SJSA1 (cell line): Measurements from ENCODE around the gene REPIN1. TPM values are rescaled to one million over a fixed set of nuclear protein-coding genes. Genes with fewer than 3 reads are reported as not detected.

Experiments
- DNase-seq, 2 experiments: peaks; one replicate each; pipeline ENCODE4 v3.0.0-alpha.2; 2015 to 2020; ENCODE audit warnings: low spot score in 2 of 2, low read depth in 1 of 2
- H3K27ac ChIP-seq: fragments of 250-450 bp; sonication (Bioruptor Pico); 2 replicates; pipeline ENCODE4 v1.5.1; 2020; ENCODE audit warnings: mild to moderate bottlenecking, moderate library complexity
- H3K27me3 ChIP-seq: fragments of 250-450 bp; sonication (Bioruptor Pico); replicated peaks from 2 replicates; pipeline ENCODE4 v1.5.1; 2020; ENCODE audit warnings: mild to moderate bottlenecking, moderate library complexity
- H3K36me3 ChIP-seq: fragments of 250-450 bp; sonication (Bioruptor Pico); 2 replicates; pipeline ENCODE4 v1.5.1; 2020; ENCODE audit warnings: mild to moderate bottlenecking
- H3K4me1 ChIP-seq: fragments of 250-450 bp; sonication (Bioruptor Pico); replicated peaks from 2 replicates; pipeline ENCODE4 v1.6.1; 2021; ENCODE audit warnings: mild to moderate bottlenecking
- H3K4me3 ChIP-seq: fragments of 250-450 bp; sonication (Bioruptor Pico); 2 replicates; pipeline ENCODE4 v1.5.1; 2020; ENCODE audit warnings: mild to moderate bottlenecking
- H3K9me3 ChIP-seq: fragments of 250-450 bp; sonication (Bioruptor Pico); replicated peaks from 2 replicates; pipeline ENCODE4 v1.5.1; 2020; ENCODE audit warnings: mild to moderate bottlenecking
- total RNA-seq: library from RNA; depleted of rRNA; stranded (reverse); fragments of >200 nt; shearing (Covaris generic); gene quantifications from 2 replicates; pipeline ENCODE4 v1.2.3, GENCODE V29; 2014

Gene REPIN1
- total RNA-seq, 1 experiment from 2014 or later: 62.4 TPM

DNA sequence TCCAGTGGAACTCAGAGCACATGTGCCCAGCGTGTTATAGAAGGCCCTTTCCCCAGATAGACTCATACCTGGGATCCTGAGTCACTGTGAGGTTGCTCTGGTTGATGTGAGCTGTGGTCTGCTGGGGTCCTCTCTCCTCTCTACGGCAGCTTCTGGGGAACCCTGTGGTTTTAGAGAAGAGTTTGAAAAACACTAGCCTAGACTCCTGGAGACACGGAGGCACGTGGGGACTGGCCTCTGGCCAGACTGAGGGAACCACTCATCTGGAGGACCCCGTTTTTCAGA is 20.9 kb downstream of the REPIN1 start:
- Histone ChIP-seq H3K4me1 (no peaks in the 10 kb centered on the region), H3K36me3 (no peaks in the 10 kb centered on the region; the same call in 1 of the 2 replicates), H3K4me3 (no peak overlapping the region), H3K9me3 (no peaks in the 10 kb centered on the region), H3K27me3 (no peaks in the 10 kb centered on the region), H3K27ac (no peak overlapping the region)
- DNase-seq: no peak

DNA sequence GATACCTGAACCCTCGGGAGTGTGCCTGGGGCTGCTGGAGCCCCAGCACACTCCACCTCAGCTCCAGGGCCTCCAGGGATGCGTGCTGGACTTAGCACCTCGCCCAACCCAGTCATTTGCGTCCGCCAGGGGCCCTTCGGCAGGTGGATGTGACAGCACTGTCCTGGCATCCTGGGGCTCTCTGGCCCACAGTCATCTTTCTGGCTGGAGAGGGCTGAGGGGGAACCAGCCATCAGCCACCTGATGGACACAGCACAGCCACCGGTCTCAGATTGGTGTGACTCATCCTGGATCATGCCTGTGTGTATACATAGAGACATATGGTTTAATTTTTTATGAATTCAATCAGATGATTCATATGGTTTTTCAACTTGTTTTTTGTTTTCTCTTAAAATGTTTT is 21.6 kb downstream of the REPIN1 start:
- Histone ChIP-seq H3K27me3 (no peaks in the 10 kb centered on the region), H3K9me3 (no peaks in the 10 kb centered on the region), H3K27ac (no peak overlapping the region), H3K4me1 (no peaks in the 10 kb centered on the region), H3K36me3 (no peaks in the 10 kb centered on the region; the same call in 1 of the 2 replicates), H3K4me3 (no peak overlapping the region)
- DNase-seq: no peak

DNA sequence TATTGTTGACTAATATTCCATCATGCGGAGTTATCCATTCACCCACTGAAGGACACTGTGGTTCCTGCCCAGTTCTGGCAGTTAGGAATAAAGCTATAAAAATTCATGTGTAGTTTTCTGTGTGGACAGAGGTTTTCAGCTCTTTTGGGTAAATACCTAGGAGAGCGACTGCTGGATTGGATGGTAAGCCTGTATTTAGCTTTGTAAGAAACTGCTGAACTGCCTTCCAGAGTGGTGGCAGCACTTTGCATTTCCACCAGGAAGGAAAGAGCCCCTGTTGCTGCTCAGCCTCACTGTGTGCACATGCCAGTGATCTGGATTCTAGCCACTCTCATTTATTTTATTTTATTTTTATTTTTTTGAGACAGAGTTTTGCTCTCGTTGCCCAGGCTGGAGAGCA is 24.7 kb downstream of the REPIN1 start:
- Histone ChIP-seq H3K36me3 (peaks cover 5% of the 10 kb centered on the region; the same call in 1 of the 2 replicates), H3K27me3 (no peaks in the 10 kb centered on the region), H3K4me3 (no peak overlapping the region), H3K27ac (no peak overlapping the region), H3K9me3 (no peaks in the 10 kb centered on the region), H3K4me1 (no peaks in the 10 kb centered on the region)
- no peak for DNase-seq

DNA sequence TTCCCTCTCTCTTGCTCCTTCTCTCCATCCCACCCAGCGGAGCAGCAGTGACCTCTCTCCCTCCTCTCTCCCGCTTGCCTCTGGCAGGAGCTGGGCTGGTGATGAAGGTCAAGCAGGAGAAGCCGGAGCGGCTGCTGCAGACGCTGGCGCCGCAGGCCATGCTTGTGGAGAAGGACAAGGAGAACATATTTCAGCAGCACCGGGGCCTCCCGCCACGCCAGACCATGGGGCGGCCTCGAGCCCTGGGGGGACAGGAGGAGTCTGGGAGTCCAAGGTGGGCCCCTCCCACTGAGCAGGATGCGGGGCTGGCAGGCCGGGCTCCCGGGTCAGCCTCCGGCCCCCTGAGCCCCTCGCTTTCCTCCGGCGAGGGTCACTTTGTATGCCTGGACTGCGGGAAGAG is 27.8 kb downstream of the REPIN1 start:
- no peak overlapping the region for H3K4me3 ChIP-seq
- peaks cover 5% of the 10 kb centered on the region; the same call in 1 of the 2 replicates for H3K36me3 ChIP-seq
- H3K27ac ChIP-seq: no peak overlapping the region
- no peaks in the 10 kb centered on the region for H3K9me3 ChIP-seq
- H3K27me3 ChIP-seq: no peaks in the 10 kb centered on the region
- DNase-seq: no peak
- H3K4me1 ChIP-seq: peaks cover 12% of the 10 kb centered on the region

DNA sequence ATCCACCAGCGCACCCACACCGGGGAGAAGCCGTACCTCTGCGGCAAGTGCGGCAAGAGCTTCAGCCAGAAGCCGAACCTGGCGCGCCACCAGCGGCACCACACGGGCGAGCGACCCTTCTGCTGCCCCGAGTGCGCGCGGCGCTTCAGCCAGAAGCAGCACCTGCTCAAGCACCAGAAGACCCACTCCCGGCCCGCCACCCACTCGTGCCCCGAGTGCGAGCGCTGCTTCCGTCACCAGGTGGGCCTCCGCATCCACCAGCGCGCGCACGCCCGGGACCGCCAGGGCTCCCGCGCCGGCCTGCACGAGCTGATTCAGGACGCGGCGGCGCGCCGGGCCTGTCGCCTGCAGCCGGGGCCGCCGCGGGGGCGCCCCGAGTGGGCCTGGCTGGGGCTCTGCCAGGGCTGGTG is 28.2 kb downstream of the REPIN1 start:
- peaks cover 5% of the 10 kb centered on the region; the same call in 1 of the 2 replicates for H3K36me3 ChIP-seq
- no peaks in the 10 kb centered on the region for H3K9me3 ChIP-seq
- DNase-seq: no peak
- H3K27ac ChIP-seq: no peak overlapping the region
- no peak overlapping the region for H3K4me3 ChIP-seq
- H3K4me1 ChIP-seq: peaks cover 12% of the 10 kb centered on the region
- no peaks in the 10 kb centered on the region for H3K27me3 ChIP-seq

DNA sequence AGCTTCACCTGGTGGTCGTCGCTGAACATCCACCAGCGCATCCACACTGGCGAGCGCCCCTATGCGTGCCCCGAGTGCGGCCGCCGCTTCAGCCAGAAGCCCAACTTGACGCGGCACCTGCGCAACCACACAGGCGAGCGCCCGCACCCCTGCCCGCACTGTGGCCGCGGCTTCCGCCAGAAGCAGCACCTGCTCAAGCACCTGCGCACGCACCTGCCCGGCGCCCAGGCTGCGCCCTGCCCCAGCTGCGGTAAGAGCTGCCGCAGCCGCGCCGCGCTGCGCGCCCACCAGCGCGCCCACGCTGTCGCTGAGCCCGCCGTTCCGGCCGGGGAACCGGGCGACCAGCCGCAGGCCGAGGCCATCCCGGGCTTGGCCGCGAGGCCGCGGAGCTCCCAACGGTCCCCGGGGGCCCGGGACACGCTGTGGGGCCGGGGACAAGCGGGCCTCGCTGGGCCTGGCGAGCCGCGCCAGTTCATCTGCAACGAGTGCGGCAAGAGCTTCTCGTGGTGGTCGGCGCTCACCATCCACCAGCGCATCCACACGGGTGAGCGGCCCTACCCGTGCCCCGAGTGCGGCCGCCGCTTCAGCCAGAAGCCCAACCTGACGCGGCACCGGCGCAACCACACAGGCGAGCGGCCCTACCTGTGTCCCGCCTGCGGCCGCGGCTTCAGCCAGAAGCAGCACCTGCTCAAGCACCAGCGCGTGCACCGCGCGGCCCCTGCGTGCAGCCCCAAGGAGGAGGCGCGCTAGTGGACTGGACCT is 28.9 kb downstream of the REPIN1 start:
- Histone ChIP-seq H3K27ac (no peak overlapping the region), H3K9me3 (no peaks in the 10 kb centered on the region), H3K36me3 (peaks cover 5% of the 10 kb centered on the region; the same call in 1 of the 2 replicates), H3K4me3 (no peak overlapping the region), H3K4me1 (peaks cover 12% of the 10 kb centered on the region), H3K27me3 (no peaks in the 10 kb centered on the region)
- no peak for DNase-seq

DNA sequence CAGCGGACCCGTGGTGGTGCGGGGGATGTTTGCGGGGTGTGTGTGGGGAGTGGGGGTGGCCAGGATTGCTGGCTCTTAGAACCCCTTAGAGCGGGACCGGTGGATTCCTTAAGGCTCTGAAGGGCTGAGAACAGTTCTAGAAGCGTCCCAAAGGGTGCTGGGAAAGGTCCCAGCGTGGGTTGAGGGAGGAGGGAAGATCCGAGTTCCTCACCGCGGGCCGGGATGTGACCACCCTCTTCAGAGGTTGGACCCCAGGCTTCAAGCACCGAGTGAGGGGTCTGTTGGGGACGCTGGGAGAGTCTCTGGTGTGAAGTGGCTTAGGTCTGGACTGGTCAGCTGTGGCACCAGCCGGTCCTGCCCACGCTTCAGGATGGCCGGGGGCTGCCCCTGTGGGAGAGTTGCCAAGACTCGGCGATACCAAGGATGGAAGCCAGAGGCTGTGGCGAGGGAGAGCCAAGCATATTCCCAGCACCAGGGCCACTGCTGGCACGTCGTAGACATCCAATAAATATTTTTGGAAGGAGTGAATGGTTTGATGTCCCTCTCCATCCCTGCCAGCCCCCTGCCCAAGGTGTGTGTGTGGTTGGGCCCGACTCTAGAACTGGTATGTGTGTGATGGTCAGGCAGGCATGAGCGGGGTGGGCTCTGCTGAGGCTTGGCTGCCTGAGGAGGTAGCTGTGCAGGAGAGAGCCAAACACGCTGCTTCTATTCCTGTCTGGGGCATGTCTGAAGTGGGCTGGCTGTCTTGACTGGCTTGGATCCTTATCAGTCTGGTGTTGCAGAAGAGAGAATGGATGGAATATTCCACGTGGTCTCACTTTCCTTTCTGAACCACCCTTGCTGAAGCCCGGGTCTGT is 29.7 kb downstream of the REPIN1 start:
- no peak for DNase-seq
- Histone ChIP-seq H3K4me3 (no peak overlapping the region), H3K36me3 (peaks cover 5% of the 10 kb centered on the region; the same call in 1 of the 2 replicates), H3K4me1 (peaks cover 12% of the 10 kb centered on the region), H3K27ac (no peak overlapping the region), H3K9me3 (no peaks in the 10 kb centered on the region), H3K27me3 (no peaks in the 10 kb centered on the region)

DNA sequence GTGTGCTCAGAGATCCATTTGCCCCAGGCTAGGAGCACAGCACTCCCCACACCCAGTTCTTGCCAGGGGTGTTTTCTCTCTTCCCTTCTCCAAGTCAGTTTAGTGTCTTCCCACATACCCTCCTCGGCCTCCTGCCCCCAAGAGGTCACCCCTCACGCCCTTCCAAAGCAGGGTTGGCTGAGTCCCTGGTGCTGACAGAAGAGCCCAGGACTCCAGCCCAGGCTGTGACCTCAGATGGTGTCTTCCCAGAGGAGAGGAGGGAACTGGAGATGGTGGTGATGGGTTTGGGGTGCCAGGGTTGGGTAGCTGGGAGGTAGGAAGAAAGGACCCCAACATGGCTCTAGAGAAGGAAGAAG is 30.3 kb downstream of the REPIN1 start:
- Histone ChIP-seq H3K4me3 (no peak overlapping the region), H3K27me3 (no peaks in the 10 kb centered on the region), H3K4me1 (peaks cover 12% of the 10 kb centered on the region), H3K36me3 (peaks cover 5% of the 10 kb centered on the region; the same call in 1 of the 2 replicates), H3K9me3 (no peaks in the 10 kb centered on the region), H3K27ac (no peak overlapping the region)
- DNase-seq: no peak

DNA sequence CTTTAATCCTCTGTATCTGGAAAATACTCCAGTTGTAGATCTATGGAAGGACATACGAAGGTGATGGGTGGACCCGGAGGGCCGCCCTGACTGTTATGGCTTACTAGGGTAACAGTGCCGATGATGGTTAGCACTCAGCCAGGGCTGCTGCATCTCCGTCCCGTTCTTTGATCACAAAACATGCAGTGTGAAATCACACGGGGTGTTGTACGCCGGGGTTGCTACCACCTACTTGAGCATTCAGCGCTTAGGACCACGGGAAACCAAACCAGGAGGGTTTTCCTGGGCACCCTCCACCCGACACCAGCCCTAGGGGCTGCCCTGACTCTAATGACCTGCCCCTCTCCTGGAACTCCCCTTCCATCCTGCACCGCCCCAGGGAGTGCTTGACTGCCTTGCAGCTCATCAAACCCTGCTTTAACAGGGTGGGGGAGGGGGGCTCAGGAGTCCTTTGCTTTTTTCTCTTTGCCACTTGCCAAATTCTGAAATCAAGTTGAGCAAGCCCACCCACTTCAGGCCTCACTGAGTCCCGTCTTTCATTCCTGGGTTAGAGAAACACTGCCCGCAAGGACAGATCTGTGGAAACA is 30.9 kb downstream of the REPIN1 start:
- Histone ChIP-seq H3K4me1 (peaks cover 16% of the 10 kb centered on the region), H3K27ac (no peak overlapping the region), H3K9me3 (no peaks in the 10 kb centered on the region), H3K4me3 (no peak overlapping the region), H3K27me3 (no peaks in the 10 kb centered on the region), H3K36me3 (peaks cover 5% of the 10 kb centered on the region; the same call in 1 of the 2 replicates)
- no peak for DNase-seq

DNA sequence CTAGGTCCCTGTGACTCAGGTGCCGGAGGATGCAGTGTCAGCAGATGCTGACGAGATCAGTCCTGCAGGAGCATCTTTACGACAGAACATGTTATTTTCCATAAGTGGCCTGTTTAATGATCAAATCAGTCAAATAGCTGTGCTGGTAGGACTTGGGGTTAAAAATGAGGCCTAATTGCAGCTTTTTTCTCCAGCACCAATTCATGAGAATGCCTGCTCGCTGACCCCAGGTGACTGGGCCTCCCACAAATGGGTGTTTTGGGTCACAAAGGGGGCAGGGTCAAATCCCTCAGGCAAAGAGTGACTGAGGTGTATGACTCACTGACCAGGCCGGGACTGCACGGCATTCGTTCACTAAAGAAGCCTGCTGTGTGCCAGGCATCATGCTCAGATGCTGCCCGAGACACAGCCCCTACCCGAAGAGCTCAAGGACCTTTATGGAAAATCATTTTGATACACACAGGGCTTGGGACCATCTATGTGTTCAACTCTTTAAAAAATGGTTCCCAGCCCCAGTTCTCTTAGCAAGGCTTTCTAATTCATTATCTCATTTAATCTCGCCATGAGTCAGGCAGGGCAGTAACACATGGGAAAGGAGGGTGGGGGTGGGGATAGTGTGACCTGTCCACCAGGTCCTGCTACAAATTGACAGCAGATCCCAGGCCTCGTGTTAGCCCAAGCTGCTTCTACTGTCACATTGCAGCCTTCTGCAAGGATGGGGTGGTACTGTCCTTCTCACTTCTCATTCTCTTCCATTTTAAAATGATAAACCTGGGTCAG is 31.6 kb downstream of the REPIN1 start:
- no peaks in the 10 kb centered on the region for H3K9me3 ChIP-seq
- H3K36me3 ChIP-seq: peaks cover 5% of the 10 kb centered on the region; the same call in 1 of the 2 replicates
- peaks cover 21% of the 10 kb centered on the region for H3K4me1 ChIP-seq
- peak; percentile 36 to 42 for DNase-seq
- no peak overlapping the region for H3K4me3 ChIP-seq
- no peaks in the 10 kb centered on the region for H3K27me3 ChIP-seq
- H3K27ac ChIP-seq: no peak overlapping the region

DNA sequence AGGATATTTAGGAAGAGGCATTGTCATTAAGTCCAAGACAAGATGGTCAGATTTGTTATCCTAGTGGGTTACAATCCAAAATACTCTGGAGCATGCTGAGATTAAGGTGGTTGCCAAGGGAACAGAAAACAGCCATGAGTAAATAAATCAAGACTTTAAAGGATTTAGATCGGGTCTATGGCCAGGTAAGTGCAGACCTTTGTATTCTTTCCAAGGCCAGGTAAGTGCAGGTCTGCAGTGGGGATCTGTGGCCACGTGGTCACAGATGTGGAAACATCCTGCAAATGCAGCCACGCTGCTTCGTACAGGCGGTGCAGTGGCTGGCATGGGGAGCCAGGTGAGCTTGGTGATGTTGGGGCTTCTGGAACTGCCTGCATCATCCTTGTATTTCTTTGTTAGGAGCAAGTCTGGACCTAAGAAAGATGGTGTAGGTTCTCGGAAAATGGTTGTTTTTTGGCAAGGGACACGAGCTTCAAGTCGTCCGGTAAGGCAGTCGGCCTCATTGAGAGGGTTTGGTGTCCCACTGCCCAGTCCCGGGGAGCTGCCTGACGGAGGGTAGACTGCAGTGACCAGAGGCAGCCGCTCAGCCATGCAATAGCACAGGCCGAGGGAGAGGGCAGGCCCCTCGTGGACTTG is 32.3 kb downstream of the REPIN1 start:
- Histone ChIP-seq H3K36me3 (peaks cover 5% of the 10 kb centered on the region; the same call in 1 of the 2 replicates), H3K27me3 (no peaks in the 10 kb centered on the region), H3K4me1 (peaks cover 26% of the 10 kb centered on the region), H3K27ac (no peak overlapping the region), H3K4me3 (no peak overlapping the region), H3K9me3 (no peaks in the 10 kb centered on the region)
- peak in 1 of 2 experiments; percentile 28 for DNase-seq

DNA sequence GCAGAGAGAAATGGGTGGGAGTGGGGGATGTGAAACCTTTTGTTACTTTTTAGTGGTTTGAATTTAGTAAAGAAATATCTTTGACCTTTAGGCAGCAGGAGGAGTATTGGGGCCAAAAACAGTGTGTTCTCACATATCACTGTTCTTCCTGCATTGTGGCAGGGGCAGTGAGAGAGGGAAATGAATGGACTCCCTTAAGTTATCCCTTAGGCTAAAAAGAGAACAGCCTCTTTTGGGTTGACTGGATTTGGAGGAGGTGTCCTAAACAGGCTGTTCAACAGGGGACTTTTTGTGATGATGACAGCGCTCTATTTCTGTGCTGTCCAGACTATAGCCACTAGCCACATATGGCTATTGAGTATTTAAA is 32.8 kb downstream of the REPIN1 start:
- DNase-seq: no peak
- Histone ChIP-seq H3K36me3 (peaks cover 4% of the 10 kb centered on the region; the same call in 1 of the 2 replicates), H3K27ac (no peak overlapping the region), H3K27me3 (no peaks in the 10 kb centered on the region), H3K4me1 (peaks cover 31% of the 10 kb centered on the region), H3K9me3 (no peaks in the 10 kb centered on the region), H3K4me3 (no peak overlapping the region)
